A549 treated with dexamethasone at 1 μM for 4 hours (cell line): Measurements from ENCODE around the gene ZCCHC13. TPM values are rescaled to one million over a fixed set of nuclear protein-coding genes. Genes with fewer than 3 reads are reported as not detected.

Experiments used
- total RNA-seq: library from RNA; stranded (reverse); fragments of 200-300 nt; extraction: Qiagen RNA extraction; gene quantifications from 5 replicates; pipeline ENCODE4 v1.2.3, GENCODE V29; 2022

Gene ZCCHC13
- total RNA-seq = not detected in 5 replicates

DNA sequence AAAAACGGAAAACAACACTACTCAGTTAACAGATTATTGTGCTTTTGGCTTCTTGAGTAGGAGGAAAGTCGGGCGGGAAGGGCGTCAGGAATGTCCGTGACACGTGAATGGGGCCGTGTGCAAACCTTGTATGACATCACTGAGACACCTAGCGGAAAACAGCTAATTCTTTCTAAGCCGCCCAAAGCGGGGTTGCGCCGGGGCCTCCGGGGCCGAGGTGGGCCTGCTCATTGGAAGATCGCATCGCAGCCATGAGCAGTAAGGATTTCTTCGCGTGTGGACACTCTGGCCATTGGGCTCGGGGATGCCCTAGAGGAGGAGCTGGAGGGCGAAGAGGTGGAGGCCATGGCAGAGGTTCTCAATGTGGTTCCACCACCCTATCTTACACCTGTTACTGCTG, at the start of gene ZCCHC13:
ZCCHC13 (plus strand) TSS at position 165 of the 400 bp plus-strand sequence; CDS start at position 252, 87 bp downstream.

Other genes with a start within 250 kb of the ZCCHC13 start
- gene SLC16A2, start 117.3 kb downstream of the ZCCHC13 start, total RNA-seq = 19.7 to 22.8 TPM (median 20.8 TPM) in 5 replicates